H1 (cell line): Measurements from ENCODE around the gene PAQR4. TPM values are rescaled to one million over a fixed set of nuclear protein-coding genes. Genes with fewer than 3 reads are reported as not detected.

ENCODE experiments used
- CTCF ChIA-PET: fragments of 300-600 bp; sonication (Branson Sonifier 250); formaldehyde crosslinking; loops from one replicate; lab custom pipeline; 2021; ENCODE audit not compliant: partially characterized antibody; lab: Charles Lee
- POLR2A ChIA-PET: fragments of 300-600 bp; sonication (Branson Sonifier 250); formaldehyde crosslinking; loops from one replicate; lab custom pipeline; 2021; ENCODE audit warnings: inconsistent platforms; ENCODE audit not compliant: partially characterized antibody; lab: Charles Lee
- DNase-seq, 2 experiments: peaks; one replicate each; pipeline versions ENCODE4 v3.0.0 to v3.0.0-alpha.2; 2010 to 2022; ENCODE audit warnings: low spot score in 2 of 2, low read depth in 1 of 2, mixed read lengths in 1 of 2
- FAIRE-seq: peaks from 2 replicates; lab custom pipeline; 2011; peaks lifted over from hg19 to GRCh38; lab: Jason Lieb, UNC
- H2AFZ ChIP-seq: 2 replicates; pipeline ENCODE4 v1.8.1; 2012; ENCODE audit warnings: low read length, inconsistent platforms
- H2AK5ac ChIP-seq: 2 replicates; pipeline ENCODE4 v1.6.1; 2013; ENCODE audit warnings: low read depth, low read length
- H2BK120ac ChIP-seq: replicated peaks from 2 replicates; pipeline ENCODE3; 2013; ENCODE audit warnings: low read depth, low read length, inconsistent platforms
- H2BK12ac ChIP-seq: 2 replicates; pipeline ENCODE4 v1.6.1; 2013; ENCODE audit warnings: low read depth, low read length
- H2BK15ac ChIP-seq: 2 replicates; pipeline ENCODE4 v1.6.1; 2013; ENCODE audit warnings: low read length
- H2BK20ac ChIP-seq: 2 replicates; pipeline ENCODE4 v1.6.1; 2013; ENCODE audit warnings: low read length
- H2BK5ac ChIP-seq: 2 replicates; pipeline ENCODE4 v1.6.1; 2013; ENCODE audit warnings: low read depth, low read length
- H3K14ac ChIP-seq: 2 replicates; pipeline ENCODE4 v1.6.1; 2013; ENCODE audit warnings: inconsistent platforms; ENCODE audit not compliant: insufficient read length
- H3K18ac ChIP-seq: 2 replicates; pipeline ENCODE4 v1.6.1; 2013; ENCODE audit warnings: low read length; ENCODE audit errors: extremely low read depth
- H3K23ac ChIP-seq: 2 replicates; pipeline ENCODE4 v1.6.1; 2013; ENCODE audit warnings: inconsistent platforms; ENCODE audit not compliant: insufficient read length
- H3K23me2 ChIP-seq: 2 replicates; pipeline ENCODE4 v1.6.1; 2013; ENCODE audit warnings: low read depth, low read length
- H3K27ac ChIP-seq: 2 replicates; pipeline ENCODE4 v1.6.1; 2011; ENCODE audit warnings: low read depth, low read length, inconsistent platforms
- H3K27me3 ChIP-seq, 4 experiments: replicated peaks in 1 of 4; 1 replicate in 1 of 4; 2 replicates in 3 of 4; pipeline versions ENCODE4 v1.6.1 to v1.8.1; 2011 to 2013; ENCODE audit warnings: low read length in 3 of 4, mild to moderate bottlenecking in 3 of 4, inconsistent platforms in 2 of 4, mixed read lengths in 2 of 4, moderate library complexity in 1 of 4; ENCODE audit not compliant: control insufficient read depth in 3 of 4, insufficient read depth in 3 of 4; ENCODE audit errors: extremely low read depth in 1 of 4
- H3K36me3 ChIP-seq, 4 experiments: 2 replicates each; pipeline versions ENCODE4 v1.6.1 to v1.8.1; 2011 to 2013; ENCODE audit warnings: mild to moderate bottlenecking in 4 of 4, low read length in 3 of 4, moderate library complexity in 2 of 4, control low read depth in 1 of 4, inconsistent platforms in 1 of 4; ENCODE audit not compliant: insufficient read depth in 4 of 4, control insufficient read depth in 2 of 4
- H3K4ac ChIP-seq: replicated peaks from 2 replicates; pipeline ENCODE3; 2013; ENCODE audit warnings: low read length, low read depth, mixed read lengths, inconsistent platforms; ENCODE audit not compliant: insufficient read length
- H3K4me1 ChIP-seq, 4 experiments: replicated peaks in 1 of 4; 1 replicate in 1 of 4; 2 replicates in 3 of 4; pipeline versions ENCODE4 v1.6.1 to v1.8.1; 2011 to 2013; ENCODE audit warnings: low read length in 3 of 4, inconsistent platforms in 2 of 4, mixed read lengths in 1 of 4; ENCODE audit not compliant: insufficient read depth in 4 of 4, control insufficient read depth in 3 of 4
- H3K4me2 ChIP-seq, 2 experiments: 2 replicates each; pipeline versions ENCODE4 v1.6.1 to v1.8.1; 2011 to 2013; ENCODE audit warnings: low read depth in 2 of 2, low read length in 2 of 2, control low read depth in 1 of 2, inconsistent platforms in 1 of 2, mild to moderate bottlenecking in 1 of 2; ENCODE audit not compliant: insufficient read depth in 1 of 2
- H3K4me3 ChIP-seq, 4 experiments: fragments of 200-600, 300-600 bp in 1 of 4; sonication (generic), shearing (Covaris generic), sonication (Bioruptor Twin) in 1 of 4; 2 replicates each; pipeline versions ENCODE4 v1.5.1 to v1.8.1; 2011 to 2016; ENCODE audit warnings: low read length in 4 of 4, low read depth in 3 of 4, control low read depth in 2 of 4, inconsistent platforms in 2 of 4, mild to moderate bottlenecking in 2 of 4, mixed read lengths in 1 of 4, moderate library complexity in 1 of 4; ENCODE audit not compliant: insufficient read depth in 2 of 4; ENCODE audit errors: extremely low read depth in 1 of 4
- H3K56ac ChIP-seq: replicated peaks from 2 replicates; pipeline ENCODE3; 2013; ENCODE audit warnings: low read depth, mild to moderate bottlenecking, mixed read lengths, low read length, inconsistent platforms; ENCODE audit not compliant: insufficient read length
- H3K79me1 ChIP-seq: 2 replicates; pipeline ENCODE4 v1.6.1; 2013; ENCODE audit warnings: low read depth, low read length, control low read depth
- H3K79me2 ChIP-seq, 2 experiments: 2 replicates each; pipeline versions ENCODE4 v1.6.1 to v1.8.1; 2012 to 2013; ENCODE audit warnings: low read length in 2 of 2, mild to moderate bottlenecking in 2 of 2, inconsistent platforms in 1 of 2; ENCODE audit not compliant: insufficient read depth in 2 of 2, control insufficient read depth in 1 of 2
- H3K9ac ChIP-seq, 4 experiments: replicated peaks in 1 of 4; 1 replicate in 1 of 4; 2 replicates in 3 of 4; pipeline versions ENCODE4 v1.6.1 to v1.8.1; 2011 to 2013; ENCODE audit warnings: low read depth in 3 of 4, low read length in 3 of 4, control low read depth in 2 of 4, mild to moderate bottlenecking in 2 of 4, moderate library complexity in 2 of 4, inconsistent platforms in 1 of 4; ENCODE audit errors: extremely low read depth in 1 of 4
- H3K9me3 ChIP-seq, 2 experiments: 2 replicates each; pipeline versions ENCODE4 v1.6.1 to v1.8.1; 2012 to 2013; ENCODE audit warnings: mild to moderate bottlenecking in 2 of 2, moderate library complexity in 2 of 2, control low read depth in 1 of 2, inconsistent platforms in 1 of 2, low read depth in 1 of 2, low read length in 1 of 2, mixed read lengths in 1 of 2; ENCODE audit not compliant: insufficient read depth in 2 of 2
- H4K20me1 ChIP-seq, 2 experiments: replicated peaks in 1 of 2; 2 replicates each; pipeline versions ENCODE3 to v1.8.1; 2011 to 2013; ENCODE audit warnings: inconsistent platforms in 2 of 2, low read length in 2 of 2, mild to moderate bottlenecking in 1 of 2; ENCODE audit not compliant: insufficient read depth in 2 of 2, control insufficient read depth in 1 of 2
- H4K5ac ChIP-seq: 2 replicates; pipeline ENCODE4 v1.6.1; 2013; ENCODE audit warnings: low read length, low read depth, mixed read lengths, inconsistent platforms; ENCODE audit not compliant: insufficient read length
- H4K8ac ChIP-seq: 2 replicates; pipeline ENCODE4 v1.8.0; 2013; ENCODE audit warnings: mild to moderate bottlenecking, moderate library complexity, low read length, inconsistent platforms; ENCODE audit not compliant: insufficient read depth; ENCODE audit errors: extremely low read depth
- H4K91ac ChIP-seq: replicated peaks from 2 replicates; pipeline ENCODE3; 2013; ENCODE audit warnings: low read length, mixed read lengths, inconsistent platforms; ENCODE audit not compliant: insufficient read length
- ASH2L ChIP-seq: fragments of 200-600, 300-600 bp; sonication (generic); IDR thresholded peaks from one replicate; pipeline ENCODE4 v1.7.1; 2017; ENCODE audit warnings: low read length
- BRCA1 ChIP-seq: IDR thresholded peaks from 2 replicates; pipeline ENCODE4 v1.6.1; 2012; ENCODE audit warnings: low read depth, low read length, improper control_type of control experiment
- CTBP2 ChIP-seq: IDR thresholded peaks from 2 replicates; pipeline ENCODE4 v1.7.0; 2011; ENCODE audit warnings: borderline replicate concordance, mild to moderate bottlenecking, moderate library complexity, mixed read lengths, low read length; ENCODE audit not compliant: insufficient read depth, insufficient read length
- HDAC2 ChIP-seq, 2 experiments: fragments of 300-600 bp in 1 of 2; sonication (generic) in 1 of 2; IDR thresholded peaks; 2 replicates each; pipeline ENCODE4 v1.6.1; 2011 to 2012; ENCODE audit warnings: low read depth in 2 of 2, low read length in 2 of 2, mild to moderate bottlenecking in 2 of 2, moderate library complexity in 2 of 2, borderline replicate concordance in 1 of 2, inconsistent platforms in 1 of 2
- JUN ChIP-seq: IDR thresholded peaks from 2 replicates; pipeline ENCODE4 v1.6.1; 2011; ENCODE audit warnings: low read depth, mild to moderate bottlenecking, improper control_type of control experiment, low read length
- KDM1A ChIP-seq: fragments of 200-600, 300-600 bp; sonication (generic); IDR thresholded peaks from 2 replicates; pipeline ENCODE4 v1.7.1; 2016; ENCODE audit warnings: mild to moderate bottlenecking, low read length, borderline replicate concordance
- MAFK ChIP-seq: IDR thresholded peaks from 2 replicates; pipeline ENCODE4 v1.6.1; 2012; ENCODE audit warnings: low read depth, mild to moderate bottlenecking, improper control_type of control experiment, low read length
- NANOG ChIP-seq: IDR thresholded peaks from 2 replicates; pipeline ENCODE4 v1.6.1; 2011; ENCODE audit warnings: low read length, low read depth, mild to moderate bottlenecking, inconsistent platforms; ENCODE audit not compliant: insufficient read depth, poor library complexity, severe bottlenecking
- NRF1 ChIP-seq: IDR thresholded peaks from 2 replicates; pipeline ENCODE4 v1.6.1; 2011; ENCODE audit warnings: mild to moderate bottlenecking, low read depth, low read length, improper control_type of control experiment
- SP1 ChIP-seq: IDR thresholded peaks from 2 replicates; pipeline ENCODE4 v1.6.1; 2011; ENCODE audit warnings: low read depth, low read length
- SRF ChIP-seq: IDR thresholded peaks from 2 replicates; pipeline ENCODE4 v1.6.1; 2011; ENCODE audit warnings: mild to moderate bottlenecking, low read depth, low read length, moderate library complexity
- TCF12 ChIP-seq: IDR thresholded peaks from 2 replicates; pipeline ENCODE4 v1.6.1; 2011; ENCODE audit warnings: low read depth, mild to moderate bottlenecking, low read length
- USF2 ChIP-seq: IDR thresholded peaks from 2 replicates; pipeline ENCODE4 v1.6.1; 2011; ENCODE audit warnings: low read length, improper control_type of control experiment
- WGBS, 2 experiments: shearing (Covaris generic) in 1 of 2; methylation state at CpG; one replicate each; pipeline versions ENCODE4 v1.1.6 to v1.1.7; 2013 to 2015; ENCODE audit warnings: low lambda C conversion rate in 2 of 2, mixed read lengths in 2 of 2, inconsistent platforms in 1 of 2, low coverage in 1 of 2, missing lambda C conversion rate in 1 of 2; ENCODE audit not compliant: insufficient replicate concordance in 2 of 2, insufficient coverage in 1 of 2, insufficient read length in 1 of 2; ENCODE audit errors: extremely low coverage in 1 of 2, missing lambda C conversion rate in 1 of 2; 5-methylcytosine and 5-hydroxymethylcytosine counted together
- polyA plus RNA-seq, 7 experiments: library from polyadenylated mRNA; depleted of rRNA in 3 of 7; stranded (reverse) in 5 of 7; unstranded in 2 of 7; fragments of >200 nt in 5 of 7; fragments of 200-250 nt in 2 of 7; gene quantifications; 1 replicate in 5 of 7; 2 replicates in 1 of 7; 4 replicates in 1 of 7; pipeline versions ENCODE4 v1.2.1 to v1.2.3, GENCODE V29; 2011 to 2013; ENCODE audit warnings: missing spikeins in 2 of 7, mixed read lengths in 2 of 7
- total RNA-seq: library from RNA; stranded (reverse); fragmentation: NEBNext Ultra II Directional; extraction: Animal tissue kit (Norgen Biotek cat#: 25700); gene quantifications from 2 replicates; pipeline ENCODE4 v1.2.1, GENCODE V29; 2021

Gene PAQR4
- total and polyA plus RNA-seq, 2 of the 8 experiments (the other 6 are each of a cell fraction or from before 2014, with no cell fraction given): 28.2 to 34.6 TPM

DNA sequence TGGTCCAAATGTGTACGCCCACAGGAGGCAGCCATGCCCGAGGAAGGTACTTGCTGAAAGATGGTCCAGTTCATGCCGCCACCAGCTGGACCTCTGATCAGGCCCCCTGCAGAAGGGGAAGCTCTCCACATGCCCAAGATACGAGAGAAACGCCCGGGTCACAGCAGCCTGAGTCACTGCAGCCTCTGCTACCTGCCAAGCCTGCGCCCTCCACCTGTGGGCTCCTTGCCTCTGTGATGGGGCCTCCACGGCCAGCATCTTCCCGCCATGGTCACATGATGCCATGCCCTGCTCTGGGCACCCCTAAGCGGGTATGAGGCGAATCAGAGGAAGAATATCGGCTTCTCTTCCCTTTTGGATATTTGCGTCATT, 18.8 kb upstream of the PAQR4 start:
- no peak overlapping the region for H3K4ac ChIP-seq
- FAIRE-seq (no peak), DNase-seq (no peak)
- H3K9ac ChIP-seq: no peak overlapping the region
- no peaks in the 10 kb centered on the region for H4K20me1 ChIP-seq
- no peak overlapping the region for H2AFZ ChIP-seq
- H3K56ac ChIP-seq: no peak overlapping the region
- H2BK120ac ChIP-seq: no peak overlapping the region
- no peak overlapping the region for H2BK5ac ChIP-seq
- ChIA-PET POLR2A (interaction anchor here (1.1 to 3.2 kb wide), 4 partner anchors 10 to 20 kb away, joined by 3 to 9 read pairs (median 4); partner anchors contain the start of gene KREMEN2), CTCF (interaction anchor here (0.9 to 4.9 kb wide), 4 partner anchors 11 to 111 kb away, joined by 3 to 41 read pairs (median 5); partner anchors contain the start of gene KREMEN2)
- no peak overlapping the region for H4K5ac ChIP-seq
- WGBS, 2 experiments: 95% methylated on average over 13 of the region's 13 CpGs; no CpG with 5 or more reads in 1 of the 2 experiments
- no peak overlapping the region for H3K27ac ChIP-seq
- H2BK20ac ChIP-seq: no peak overlapping the region
- no peaks in the 10 kb centered on the region; a peak in 1 of 7 replicates for H3K27me3 ChIP-seq
- no peaks in the 10 kb centered on the region for H3K23me2 ChIP-seq
- no peak overlapping the region for H3K4me3 ChIP-seq
- H2AK5ac ChIP-seq: no peak overlapping the region
- H3K36me3 ChIP-seq: no peaks in the 10 kb centered on the region
- no peak overlapping the region for H2BK12ac ChIP-seq
- H4K91ac ChIP-seq: no peak overlapping the region
- no peak overlapping the region for H3K23ac ChIP-seq
- H3K79me2 ChIP-seq: no peaks in the 10 kb centered on the region
- H4K8ac ChIP-seq: no peak overlapping the region
- H3K9me3 ChIP-seq: no peaks in the 10 kb centered on the region
- H3K79me1 ChIP-seq: no peaks in the 10 kb centered on the region
- H3K4me1 ChIP-seq: peaks cover 0 to 11% (median 7%) of the 10 kb centered on the region in 4 experiments; a peak in 5 of 7 replicates
- no peak overlapping the region for H3K18ac ChIP-seq
- H2BK15ac ChIP-seq: no peak overlapping the region
- no peak overlapping the region for H3K4me2 ChIP-seq
- H3K14ac ChIP-seq: no peak overlapping the region
- TF ChIP-seq USF2: no peak
- no peak for TF ChIP-seq CTBP2
- no peak for TF ChIP-seq TCF12
- TF ChIP-seq KDM1A: no peak
- no peak for TF ChIP-seq NANOG
- no peak for TF ChIP-seq HDAC2 (IDR thresholded peaks at IDR 0.05; ENCODE audit: borderline replicate concordance in 1 of 2, low read depth in 2 of 2, low read length in 2 of 2)
- no peak for TF ChIP-seq BRCA1
- TF ChIP-seq JUN: no peak
- no peak for TF ChIP-seq SRF
- TF ChIP-seq ASH2L: no peak
- TF ChIP-seq MAFK: no peak
- TF ChIP-seq SP1: no peak
- no peak for TF ChIP-seq NRF1
